HG03025 (cell line): ENCODE measurements around the gene SLC38A9.
"Not testable (repeated sequence)": the region's sequence is repeated elsewhere in the genome, so short reads cannot be mapped to it uniquely, and the experiment has no call there.

ENCODE experiments used
- ATAC-seq: cut with Tn5 transposase; IDR thresholded peaks from one replicate; pipeline ENCODE4 v1.9.1; 2021; ENCODE audit warnings: mild to moderate bottlenecking, moderate library complexity; ENCODE audit not compliant: unreplicated experiment, low FRiP score

Gene SLC38A9

DNA sequence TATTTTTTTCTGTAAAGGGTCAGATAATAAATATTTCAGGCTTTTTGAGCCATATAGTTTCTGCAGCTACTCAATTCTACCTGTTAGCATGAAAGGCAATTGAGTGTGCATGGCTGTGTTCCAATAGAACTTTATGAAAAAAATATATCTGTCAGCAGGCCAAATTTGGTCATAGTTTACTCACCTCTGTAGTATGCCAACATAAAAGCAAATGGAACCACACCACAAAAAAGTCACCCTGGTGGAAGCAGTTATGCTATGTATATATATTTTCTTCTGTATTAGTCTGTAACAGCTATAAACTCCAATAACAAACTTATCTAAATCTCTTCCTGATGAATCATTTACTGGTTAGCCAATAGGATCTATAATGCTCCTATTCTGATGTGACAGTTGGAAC lies 3.4 kb downstream of the SLC38A9 start:
- ATAC-seq = no peak

DNA sequence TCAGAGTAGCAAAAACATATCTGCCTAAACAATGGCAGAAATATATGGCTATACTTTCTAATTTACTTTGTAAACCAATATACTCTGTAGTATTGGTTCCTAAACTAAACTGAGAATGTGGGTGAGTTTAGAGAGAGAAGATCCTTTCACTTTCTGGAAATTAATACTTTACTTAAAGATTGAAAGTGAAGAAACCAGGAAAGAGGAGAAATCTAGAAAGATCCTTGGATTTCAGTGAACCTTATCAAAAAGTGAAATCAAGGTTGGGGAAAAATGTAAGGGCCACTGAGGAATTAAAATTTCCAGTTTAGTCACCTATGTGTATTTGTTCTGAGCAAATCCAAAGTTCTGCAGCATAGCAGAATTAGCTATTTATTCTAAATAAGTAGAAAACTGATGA lies 5.9 kb downstream of the SLC38A9 start:
- no peak for ATAC-seq

DNA sequence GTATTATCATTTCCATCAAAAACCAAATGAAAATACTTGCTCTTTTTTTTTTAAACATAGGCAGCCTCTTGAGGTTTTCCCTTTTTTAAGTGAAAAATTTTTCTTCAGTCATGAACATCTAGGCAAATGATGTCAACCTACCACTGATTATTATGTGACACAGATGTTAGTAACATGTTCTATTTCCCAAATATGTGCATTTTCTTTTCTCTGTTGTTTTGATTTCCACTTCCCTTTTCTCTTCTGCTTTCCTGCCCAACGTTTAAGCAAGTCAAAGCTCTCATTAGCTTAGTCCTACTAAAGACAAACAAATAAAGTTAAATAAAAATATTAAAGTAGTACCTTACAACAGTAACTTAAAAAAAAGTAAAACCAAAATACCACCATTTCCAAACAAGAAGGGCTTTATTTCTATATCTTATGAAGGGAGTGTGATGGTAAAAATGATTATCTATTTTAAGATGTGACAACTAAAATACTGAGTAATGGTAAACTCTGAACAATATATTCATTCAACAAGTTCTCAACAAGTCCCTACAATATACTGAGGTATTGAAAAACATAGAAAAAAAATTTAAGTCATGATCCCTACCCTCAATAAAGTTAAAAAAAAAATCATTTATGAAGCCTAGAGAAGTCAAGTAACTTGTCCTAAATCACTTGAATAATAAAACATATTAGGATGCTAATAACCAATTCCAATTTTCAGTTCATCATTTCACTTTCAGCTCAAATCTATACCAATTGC lies 9.4 kb downstream of the SLC38A9 start:
- no peak for ATAC-seq

DNA sequence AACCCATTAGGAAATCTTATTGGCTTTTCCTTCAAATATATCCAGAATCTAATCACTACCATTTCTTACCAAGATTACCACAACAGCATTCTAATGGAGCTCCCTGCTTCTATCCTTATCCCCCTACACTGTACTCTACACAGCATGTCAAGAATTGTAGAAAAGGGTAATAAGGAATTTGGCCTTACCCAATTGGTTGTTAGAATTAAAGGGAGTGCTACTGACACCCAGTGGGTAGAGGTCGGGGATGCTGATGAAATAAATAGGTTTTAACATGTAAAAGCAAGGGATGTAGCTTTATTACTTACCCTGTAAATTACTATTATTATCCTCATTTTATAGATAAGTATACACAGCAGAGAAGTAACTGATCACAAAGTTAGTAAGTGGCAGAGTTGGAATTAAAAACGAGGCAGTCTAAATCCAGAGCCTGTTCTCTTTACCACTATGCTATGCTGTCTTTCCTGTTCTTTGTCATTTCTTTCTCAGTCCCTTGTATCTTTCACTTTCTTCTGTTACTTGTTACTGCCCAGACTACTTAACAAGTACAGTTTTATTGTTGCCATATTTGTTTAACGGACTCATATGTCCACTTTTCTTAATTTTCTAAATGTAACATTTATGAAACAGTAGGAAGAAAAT lies 10.5 kb downstream of the SLC38A9 start:
- no peak for ATAC-seq

DNA sequence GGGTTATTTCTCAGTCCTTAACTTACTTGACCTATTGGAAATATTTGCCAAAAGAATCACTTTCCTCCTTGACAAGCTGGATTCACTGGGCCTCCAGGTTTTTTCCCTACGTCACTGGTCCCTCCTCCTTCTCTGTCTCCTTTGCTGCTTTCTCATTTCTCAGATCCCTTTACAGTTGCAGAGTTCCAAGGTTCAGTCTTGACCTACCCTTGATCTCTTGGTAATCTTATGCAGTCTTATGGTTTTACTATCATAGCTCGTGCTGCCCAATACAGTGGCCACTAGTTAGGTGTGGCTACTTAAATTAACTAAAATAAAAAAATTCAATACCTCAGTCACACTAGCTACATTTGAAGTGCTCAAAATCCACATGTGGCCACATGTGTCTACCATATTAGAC lies 11.4 kb downstream of the SLC38A9 start:
- no peak for ATAC-seq

DNA sequence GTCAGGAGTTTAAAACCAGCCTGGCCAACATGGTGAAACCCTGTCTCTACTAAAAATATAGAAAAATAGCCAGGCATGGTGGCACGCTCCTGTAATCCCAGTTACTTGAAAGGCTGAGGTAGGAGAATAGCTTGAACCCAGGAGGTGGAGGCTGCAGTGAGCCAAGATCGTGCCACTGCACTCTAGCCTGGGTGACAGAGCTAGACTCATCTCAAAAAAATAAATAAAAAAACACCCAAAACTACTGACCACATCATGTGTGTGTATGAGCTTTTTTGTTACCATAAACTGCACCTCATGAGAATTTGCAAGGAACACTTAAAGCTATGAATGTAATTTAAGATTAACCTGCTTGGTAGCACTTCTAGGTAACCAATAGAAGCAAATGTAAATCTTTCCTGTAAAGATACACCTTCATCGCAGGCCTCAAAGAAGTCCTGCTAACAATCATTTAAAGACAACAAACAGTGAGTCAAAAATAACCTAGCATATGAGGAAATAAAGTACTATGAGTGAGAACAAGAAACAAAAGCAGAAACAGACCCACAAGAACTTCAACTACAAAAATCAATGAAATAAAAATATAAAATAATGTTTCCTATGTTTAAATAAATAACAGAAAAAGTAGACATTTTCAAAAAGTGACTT lies 13.0 kb downstream of the SLC38A9 start:
- ATAC-seq = no peak

DNA sequence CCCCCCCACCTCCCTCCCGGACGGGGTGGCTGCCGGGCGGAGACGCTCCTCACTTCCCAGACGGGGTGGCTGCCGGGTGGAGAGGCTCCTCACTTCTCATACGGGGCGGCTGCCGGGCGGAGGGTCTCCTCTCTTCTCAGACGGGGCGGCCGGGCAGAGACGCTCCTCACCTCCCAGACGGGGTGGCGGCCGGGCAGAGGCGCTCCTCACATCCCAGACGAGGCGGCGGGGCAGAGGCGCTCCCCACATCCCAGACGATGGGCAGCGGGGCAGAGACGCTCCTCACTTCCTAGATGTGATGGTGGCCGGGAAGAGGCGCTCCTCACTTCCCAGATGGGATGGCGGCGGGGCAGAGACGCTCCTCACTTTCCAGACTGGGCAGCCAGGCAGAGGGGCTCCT lies 15.4 kb downstream of the SLC38A9 start:
- not testable (repeated sequence) for ATAC-seq

DNA sequence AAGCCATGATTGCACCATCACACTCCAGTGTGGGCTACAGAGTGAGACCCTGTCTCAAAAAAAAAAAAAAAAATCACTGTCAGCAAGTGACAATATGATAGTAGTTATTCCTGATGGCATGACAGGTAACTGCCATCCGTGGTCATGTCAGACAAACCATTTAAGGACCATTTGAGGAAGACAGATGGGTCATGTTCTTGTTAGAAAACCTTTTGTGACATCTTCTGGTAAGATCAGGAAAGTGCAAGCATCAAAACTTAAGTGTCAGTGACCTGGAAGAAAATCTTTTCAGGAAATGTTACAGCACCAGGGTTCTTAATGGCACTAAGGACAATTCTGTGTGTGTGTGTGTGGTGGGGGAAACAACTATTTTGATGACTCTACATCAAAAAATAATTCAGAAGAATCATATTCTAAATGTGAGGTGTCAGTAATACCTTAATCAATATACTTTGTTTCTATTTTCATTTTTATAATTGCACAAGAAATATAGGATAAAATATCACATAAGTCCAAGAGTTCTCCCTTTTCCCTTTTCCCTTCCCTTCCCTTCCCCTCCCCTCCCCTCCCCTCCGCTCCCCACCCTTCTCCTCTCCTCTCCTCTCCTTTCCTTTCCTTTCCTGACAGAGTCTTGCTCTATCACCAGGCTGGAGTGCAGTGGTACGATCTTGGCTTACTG lies 17.8 kb downstream of the SLC38A9 start:
- no peak for ATAC-seq

DNA sequence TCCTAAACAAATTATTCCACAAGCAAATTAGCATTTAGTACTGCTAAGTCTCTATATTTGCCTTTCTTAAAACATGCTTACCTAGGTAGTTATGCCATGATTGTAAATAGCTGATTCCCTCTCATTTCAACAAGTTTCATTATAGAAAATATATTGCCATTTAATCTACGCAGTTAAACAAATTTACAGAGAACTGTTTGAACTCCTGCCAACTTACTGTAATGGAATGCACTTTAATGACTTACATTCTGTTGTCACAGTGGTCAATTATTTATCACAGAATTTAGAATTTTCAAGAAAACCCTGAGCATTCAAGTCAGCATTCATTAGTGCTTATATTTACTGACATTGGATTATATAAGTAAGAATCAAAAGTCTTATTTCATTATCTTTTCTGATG lies 19.6 kb downstream of the SLC38A9 start:
- ATAC-seq = no peak

DNA sequence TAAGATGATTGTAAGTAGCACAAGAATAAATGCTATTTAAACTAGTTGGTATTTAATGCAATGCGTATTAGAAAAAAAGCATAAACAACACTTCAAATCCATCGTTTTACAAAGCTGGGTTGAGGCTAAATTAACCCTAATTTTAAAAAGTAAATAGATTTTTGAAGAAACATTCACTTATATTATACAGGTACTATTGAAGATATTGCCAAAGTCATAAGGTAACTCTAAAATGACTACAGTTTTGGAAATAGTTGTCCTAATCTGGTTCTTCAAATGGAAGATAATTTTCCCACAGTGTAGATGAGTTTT lies 20.1 kb downstream of the SLC38A9 start:
- no peak for ATAC-seq

DNA sequence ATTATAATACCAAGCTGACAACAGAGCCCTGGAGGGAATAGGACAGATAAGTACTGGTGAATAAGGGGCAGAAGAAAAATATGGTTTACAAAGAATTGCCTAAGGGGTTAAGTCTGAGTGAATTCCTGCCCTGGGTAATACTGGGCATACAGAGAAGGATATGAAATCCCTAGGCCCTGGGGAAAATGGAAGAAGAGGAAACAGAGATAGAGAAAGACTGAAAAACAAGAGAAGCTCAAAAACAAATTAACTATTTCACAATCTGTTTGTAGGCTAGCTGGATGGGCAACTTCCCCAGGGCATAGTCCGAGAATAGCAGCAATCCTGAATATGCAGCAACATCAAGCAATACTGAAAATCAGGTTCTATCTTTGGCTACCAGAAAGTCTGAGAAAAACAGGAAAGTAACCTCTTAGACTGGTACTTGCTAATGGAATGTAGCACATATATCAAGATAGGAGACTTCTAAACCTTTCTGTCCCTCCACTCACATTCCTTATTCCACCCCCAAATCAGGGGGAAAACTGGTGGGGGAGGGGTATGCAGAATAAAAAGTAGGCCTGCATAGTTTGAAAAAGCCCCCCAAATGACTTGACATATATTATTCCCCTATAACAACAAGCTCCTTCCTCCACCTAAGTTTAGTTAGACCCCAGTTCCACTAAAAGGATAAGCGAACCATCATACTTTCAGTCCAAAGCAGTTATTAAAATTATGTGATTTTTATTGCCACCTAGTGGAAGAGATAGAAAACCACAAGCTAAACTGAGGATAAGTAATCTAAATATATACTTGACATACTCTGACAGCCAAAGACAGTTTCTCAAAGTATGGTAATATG lies 20.6 kb downstream of the SLC38A9 start:
- ATAC-seq = no peak

DNA sequence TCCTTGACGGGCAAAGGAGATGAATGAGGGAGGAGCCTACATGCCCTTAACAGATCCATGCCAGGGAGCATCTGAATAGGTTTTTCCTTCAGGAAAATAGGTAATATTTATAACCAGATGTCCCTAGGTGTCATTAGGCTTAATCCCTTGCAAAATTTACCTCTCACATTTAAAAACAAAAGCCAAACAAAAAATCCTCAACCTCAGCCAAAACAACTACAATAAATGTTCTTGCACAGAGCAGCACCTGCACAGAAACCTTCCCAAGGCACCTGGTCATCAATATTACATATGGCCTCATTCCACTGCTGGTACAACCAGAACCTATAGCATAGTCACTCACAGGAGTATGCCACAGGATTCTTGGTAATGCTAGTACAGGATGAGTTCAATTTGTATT lies 30.1 kb downstream of the SLC38A9 start:
- ATAC-seq = no peak

DNA sequence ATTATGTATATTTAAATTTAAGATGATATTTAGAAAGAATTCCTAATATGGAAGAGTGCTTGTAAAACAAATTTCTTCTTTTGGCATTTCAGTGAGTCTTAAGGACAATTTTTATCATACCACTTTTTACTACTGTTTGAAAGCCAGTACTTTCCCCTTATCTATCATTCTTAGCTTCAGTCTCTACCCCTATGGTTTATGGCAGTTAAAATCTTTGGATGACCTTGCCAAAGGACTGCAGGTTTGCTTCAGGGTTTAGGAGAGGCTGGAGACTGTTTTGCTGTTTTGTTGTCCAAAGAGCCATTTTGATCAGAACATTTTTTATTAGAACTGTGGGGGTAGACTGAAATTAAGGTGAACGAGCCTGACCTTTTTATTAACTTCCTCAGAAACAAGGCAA lies 30.8 kb downstream of the SLC38A9 start:
- no peak for ATAC-seq

DNA sequence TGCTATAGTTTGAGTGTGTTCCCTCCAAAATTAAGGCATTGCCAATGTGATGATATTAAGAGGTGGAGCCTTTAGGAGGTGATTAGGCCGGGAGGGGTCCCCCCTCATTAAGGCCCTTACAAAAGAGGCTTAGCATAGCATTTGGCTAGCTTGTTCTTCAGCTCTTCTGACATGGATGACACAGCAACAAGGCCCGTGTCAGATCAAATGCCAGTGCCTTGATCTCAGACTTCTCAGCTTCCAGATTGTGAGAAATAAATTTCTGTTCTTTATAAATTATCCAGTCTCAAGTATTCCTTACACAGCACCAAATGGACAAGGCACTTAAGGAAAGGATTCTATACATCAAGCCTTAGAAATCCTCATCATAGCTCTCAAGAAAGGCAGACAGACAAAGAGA lies 31.8 kb downstream of the SLC38A9 start:
- no peak for ATAC-seq

DNA sequence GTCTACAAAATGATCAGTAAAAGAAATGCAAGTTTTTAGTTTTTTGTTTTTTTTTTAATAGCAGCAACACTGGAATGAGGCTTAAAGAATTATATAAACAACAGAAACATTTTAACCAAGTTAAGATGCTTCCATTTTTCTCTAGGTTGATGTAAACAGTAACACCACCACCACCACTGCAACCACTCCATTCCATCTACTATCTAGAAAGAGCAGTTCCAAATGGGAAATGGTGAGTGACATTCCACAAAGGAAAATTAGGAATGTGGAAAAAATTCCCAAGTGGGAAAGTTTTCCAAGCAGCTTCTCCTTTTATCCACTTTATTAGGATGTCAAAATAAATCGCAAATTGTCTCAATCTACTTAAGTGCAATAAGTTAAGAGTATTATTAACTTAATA lies 32.6 kb downstream of the SLC38A9 start:
- no peak for ATAC-seq

DNA sequence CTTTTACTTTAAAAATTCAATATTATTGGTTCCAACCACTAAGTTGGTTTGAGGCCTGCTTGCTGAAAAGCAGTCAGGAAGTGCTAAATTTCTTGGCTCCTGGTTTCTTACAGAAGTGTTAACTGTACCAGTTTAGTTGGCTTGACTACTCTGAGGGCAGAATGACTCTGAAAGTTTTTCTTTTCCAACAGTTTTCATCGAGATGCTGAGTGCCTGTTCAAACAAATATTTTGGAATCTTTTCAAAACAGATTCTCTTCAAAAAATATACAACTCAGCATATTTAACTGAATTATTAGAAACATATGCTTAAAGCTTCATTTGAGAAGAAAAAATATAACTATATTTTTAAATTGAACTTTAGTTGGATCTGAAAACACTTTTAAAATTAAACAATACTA lies 37.0 kb downstream of the SLC38A9 start:
- no peak for ATAC-seq

DNA sequence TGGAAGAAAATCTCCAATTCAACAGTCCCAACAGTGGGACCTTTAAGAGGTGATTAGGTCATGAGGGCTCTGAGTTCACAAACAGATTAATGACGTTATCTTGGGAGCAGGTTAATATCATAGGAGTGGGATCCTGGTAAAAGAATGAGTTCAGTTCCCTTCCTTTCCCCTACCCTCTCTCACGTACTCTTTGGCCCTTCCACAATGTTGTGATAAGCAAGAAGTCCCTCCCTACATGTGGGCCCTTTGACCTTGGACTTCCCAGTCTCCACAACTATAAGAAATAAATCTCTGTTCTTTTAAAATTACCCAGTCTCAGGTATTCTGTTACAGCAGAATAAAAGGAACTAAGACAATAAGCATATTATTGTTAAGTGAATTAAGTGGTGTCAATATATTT lies 37.8 kb downstream of the SLC38A9 start:
- ATAC-seq = no peak

DNA sequence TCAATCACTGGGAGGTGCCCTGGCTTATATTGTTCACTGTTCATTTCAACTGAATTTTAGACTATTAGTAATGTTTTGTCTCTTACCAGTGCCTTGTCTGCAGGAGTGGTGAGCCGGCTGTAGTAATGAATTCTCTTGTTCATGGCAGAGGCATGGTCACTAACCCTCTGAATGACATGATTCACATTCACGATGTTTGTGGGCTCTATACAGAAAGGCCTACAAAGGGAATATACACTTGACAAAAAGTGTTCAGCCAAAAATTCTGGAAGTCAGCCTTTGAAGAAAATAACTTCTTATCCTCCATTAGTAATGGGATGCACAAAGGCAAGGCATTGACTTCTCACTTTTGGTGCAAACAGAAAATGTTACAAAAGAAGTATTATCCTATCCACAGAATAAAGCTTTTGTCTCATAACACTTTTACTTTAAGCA lies 39.6 kb downstream of the SLC38A9 start:
- ATAC-seq = no peak

DNA sequence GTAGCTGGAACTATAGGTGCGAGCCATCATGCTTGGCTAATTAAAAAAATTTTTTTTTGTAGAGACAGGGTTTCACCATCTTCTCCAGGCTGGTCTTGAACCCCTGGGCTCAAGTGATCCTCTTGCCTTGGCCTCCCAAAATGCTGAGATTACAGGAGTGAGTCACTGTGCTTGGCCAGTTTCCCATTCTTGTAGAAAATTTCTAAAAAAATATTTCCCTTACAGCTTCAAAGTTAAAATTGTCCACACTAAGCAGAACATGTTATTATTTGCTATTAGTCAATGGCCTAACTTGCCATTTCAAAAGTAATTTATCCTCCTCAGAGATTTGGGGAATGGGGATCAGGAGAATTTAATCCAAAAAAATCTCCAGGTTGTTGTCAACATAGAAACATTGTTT lies 40.1 kb downstream of the SLC38A9 start:
- ATAC-seq = no peak

DNA sequence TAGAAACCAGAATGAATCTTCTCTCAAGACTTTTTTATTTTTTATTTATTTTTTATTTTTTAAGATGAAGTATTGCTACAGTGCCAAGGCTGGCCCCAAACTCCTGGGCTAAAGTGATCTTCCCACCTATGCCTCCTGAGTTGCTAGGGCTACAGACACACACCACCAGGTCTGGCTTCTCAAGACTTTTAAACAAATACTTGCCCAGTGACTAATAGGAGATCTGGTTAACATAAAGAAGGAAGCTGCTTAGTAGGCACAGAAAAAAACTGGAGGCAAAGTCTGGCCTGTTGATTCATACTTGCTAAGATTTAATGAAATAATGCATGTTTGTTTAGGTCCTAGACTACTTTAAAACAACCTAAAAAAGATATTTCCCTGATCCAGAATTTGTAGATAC lies 43.8 kb downstream of the SLC38A9 start:
- ATAC-seq = no peak

DNA sequence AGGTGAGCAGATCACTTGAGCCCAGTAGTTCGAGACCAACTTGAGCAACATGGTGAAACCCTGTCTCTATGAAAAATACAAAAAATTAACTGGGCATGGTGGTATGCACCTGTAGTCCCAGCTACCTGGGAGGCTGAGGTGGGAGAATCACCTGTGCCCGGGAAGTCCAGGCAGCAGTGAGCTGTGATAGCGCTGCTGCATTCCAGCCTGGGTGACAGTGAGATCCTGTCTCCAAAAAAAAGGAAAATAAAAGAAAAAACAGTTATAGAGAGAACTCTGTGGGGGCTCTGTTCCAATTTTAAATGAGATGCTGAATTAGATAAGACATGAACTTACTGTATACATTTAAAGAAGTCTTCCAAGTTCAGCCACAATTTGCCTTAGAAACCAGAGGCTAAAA lies 44.2 kb downstream of the SLC38A9 start:
- no peak for ATAC-seq
